HFF-Myc (cell line): Measurements from ENCODE around the gene SLIT3.

Source experiments
- DNase-seq: peaks from one replicate; pipeline ENCODE4 v3.0.0-alpha.2; 2011; ENCODE audit warnings: low read depth; ENCODE audit errors: extremely low read depth
- H3K4me3 ChIP-seq: replicated peaks from 2 replicates; pipeline ENCODE4 v1.5.1; 2011; ENCODE audit warnings: low read depth, mild to moderate bottlenecking, control low read depth, low read length
- CTCF ChIP-seq: IDR thresholded peaks from 2 replicates; pipeline ENCODE4 v1.5.1; 2012; ENCODE audit warnings: mild to moderate bottlenecking, low read depth, low read length, control low read depth; ENCODE audit errors: missing control alignments

The SLIT3 gene

GRCh38 chr5:168895295-168896071 is 405.5 kb downstream of the SLIT3 start:
- H3K4me3 ChIP-seq, result no peak overlapping the region
- TF ChIP-seq CTCF, result no peak
- DNase-seq, result no peak

GRCh38 chr5:168893283-168893682 is 407.7 kb downstream of the SLIT3 start:
- TF ChIP-seq CTCF, result no peak
- H3K4me3 ChIP-seq, result no peak overlapping the region
- DNase-seq, result no peak

GRCh38 chr5:168892618-168893186 is 408.2 kb downstream of the SLIT3 start:
- no peak overlapping the region for H3K4me3 ChIP-seq
- no peak for TF ChIP-seq CTCF
- DNase-seq, result no peak

GRCh38 chr5:168890816-168891812 is 409.8 kb downstream of the SLIT3 start:
- no peak for TF ChIP-seq CTCF
- H3K4me3 ChIP-seq, result no peak overlapping the region
- no peak for DNase-seq

- no peak for TF ChIP-seq CTCF
- no peak for DNase-seq
- H3K4me3 ChIP-seq, result no peak overlapping the region
Measured at GRCh38 chr5:168889039-168889438, 411.9 kb downstream of the SLIT3 start.

- TF ChIP-seq CTCF, result no peak
- H3K4me3 ChIP-seq, result no peak overlapping the region
- DNase-seq, result no peak
Measured at GRCh38 chr5:168887931-168888330, 413.0 kb downstream of the SLIT3 start.
